CD4-positive, alpha-beta memory T cell (primary cell): Measurements from ENCODE around the gene SERPING1. TPM values are rescaled to one million over a fixed set of nuclear protein-coding genes. Genes with fewer than 3 reads are reported as not detected.

ENCODE experiments used
- CTCF ChIA-PET: fragments of 350-600 bp; sonication (Branson Sonifier 250); formaldehyde crosslinking; loops from one replicate; lab custom pipeline; 2021; ENCODE audit warnings: inconsistent platforms; ENCODE audit not compliant: partially characterized antibody; lab: Charles Lee
- POLR2A ChIA-PET: fragments of 350-600 bp; sonication (Branson Sonifier 250); formaldehyde crosslinking; loops from one replicate; lab custom pipeline; 2021; ENCODE audit not compliant: partially characterized antibody; lab: Charles Lee
- DNase-seq, 5 donors: peaks; one replicate each; pipeline versions ENCODE4 v3.0.0 to v3.0.0-alpha.2; 2020 to 2022; ENCODE audit warnings: mixed read lengths in 1 of 5
- H3K27ac ChIP-seq: one replicate; pipeline ENCODE4 v1.7.0; 2013; ENCODE audit warnings: low read depth, low read length
- H3K27me3 ChIP-seq: 2 replicates; pipeline ENCODE4 v1.7.0; 2013; ENCODE audit warnings: mild to moderate bottlenecking, low read length, moderate library complexity; ENCODE audit not compliant: insufficient read depth
- H3K36me3 ChIP-seq: 2 replicates; pipeline ENCODE4 v1.7.0; 2013; ENCODE audit warnings: mild to moderate bottlenecking, low read length, moderate library complexity; ENCODE audit not compliant: insufficient read depth
- H3K4me1 ChIP-seq: 2 replicates; pipeline ENCODE4 v1.7.0; 2013; ENCODE audit warnings: mild to moderate bottlenecking, low read length, moderate library complexity; ENCODE audit not compliant: insufficient read depth
- H3K4me3 ChIP-seq, 2 donors: one replicate each; pipeline ENCODE4 v1.7.0; 2013; ENCODE audit warnings: low read length in 2 of 2, mild to moderate bottlenecking in 1 of 2
- H3K9me3 ChIP-seq, 2 donors: one replicate each; pipeline ENCODE4 v1.7.0; 2013; ENCODE audit warnings: low read length in 2 of 2, control low read depth in 1 of 2; ENCODE audit not compliant: control insufficient read depth in 1 of 2
- H3K27ac Mint-ChIP-seq, 7 donors: one replicate each; pipeline ENCODE4 v1.8.0; 2020 to 2021; ENCODE audit warnings: mixed read lengths in 7 of 7, mild to moderate bottlenecking in 6 of 7, inconsistent platforms in 3 of 7, moderate library complexity in 3 of 7
- H3K27me3 Mint-ChIP-seq, 2 donors: one replicate each; pipeline ENCODE4 v1.8.0; 2020 to 2021; ENCODE audit warnings: mixed read lengths in 2 of 2
- H3K36me3 Mint-ChIP-seq, 2 donors: one replicate each; pipeline ENCODE4 v1.8.0; 2020 to 2021; ENCODE audit warnings: mixed read lengths in 2 of 2, inconsistent platforms in 1 of 2, mild to moderate bottlenecking in 1 of 2
- H3K4me1 Mint-ChIP-seq, 4 donors: one replicate each; pipeline ENCODE4 v1.8.0; 2020 to 2021; ENCODE audit warnings: mixed read lengths in 4 of 4, mild to moderate bottlenecking in 1 of 4
- H3K4me3 Mint-ChIP-seq, 8 donors: one replicate each; pipeline ENCODE4 v1.8.0; 2020 to 2021; ENCODE audit warnings: mixed read lengths in 8 of 8, mild to moderate bottlenecking in 7 of 8, moderate library complexity in 6 of 8, inconsistent platforms in 3 of 8
- H3K9me3 Mint-ChIP-seq, 8 donors: one replicate each; pipeline ENCODE4 v1.8.0; 2020 to 2021; ENCODE audit warnings: mixed read lengths in 8 of 8, mild to moderate bottlenecking in 5 of 8, inconsistent platforms in 3 of 8, moderate library complexity in 1 of 8
- intact Hi-C: fragments of 100-400 bp; cut with micrococcal nuclease; formaldehyde crosslinking; loops from one replicate; pipeline ENCODE4 v1.15.1; 2023
- polyA plus RNA-seq, 2 donors: library from polyadenylated mRNA; unstranded; fragments of 300-500 nt; fragmentation: Illumina TruSeq; gene quantifications; one replicate each; pipeline ENCODE4 v1.2.3, GENCODE V29; 2021
- total RNA-seq, 2 experiments: library from RNA; stranded (reverse); gene quantifications; one replicate each; pipeline ENCODE4 v1.2.3, GENCODE V29; 2021

The SERPING1 gene
- total and polyA plus RNA-seq, 4 experiments from 2014 or later, result not detected

DNA sequence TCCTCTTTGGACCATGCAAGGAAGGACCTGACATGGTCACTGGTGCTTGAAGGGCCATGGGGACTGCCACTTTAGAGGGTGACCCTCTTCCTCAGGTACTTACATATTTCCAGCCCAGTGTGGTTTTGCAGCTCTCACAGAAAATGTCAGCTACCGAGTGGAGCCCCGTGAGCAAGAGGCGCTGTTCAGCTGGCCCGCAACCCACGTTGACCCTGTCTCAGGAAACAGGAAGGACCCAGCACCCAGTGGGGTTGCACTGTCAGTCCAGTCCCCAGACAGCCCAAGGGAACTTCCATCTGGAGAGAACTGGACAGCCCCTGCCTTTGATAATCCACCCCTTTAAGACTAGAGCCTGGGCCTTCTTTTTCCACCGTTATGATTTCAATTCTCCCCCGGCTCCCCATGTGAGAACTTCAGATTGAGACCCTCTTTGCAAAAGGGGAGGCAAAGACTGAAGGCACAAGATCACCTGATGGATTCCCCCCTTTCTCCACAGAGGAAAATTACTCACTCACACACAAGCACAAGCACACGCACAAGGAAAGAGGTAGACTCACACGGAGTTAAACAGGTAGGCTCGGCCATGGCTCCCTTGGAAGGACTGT, 48.8 kb downstream of the SERPING1 start:
- peaks cover 0 to 2% of the 10 kb centered on the region in 2 donors for H3K36me3 Mint-ChIP-seq
- peaks cover 37% of the 10 kb centered on the region for H3K27me3 ChIP-seq
- H3K9me3 Mint-ChIP-seq, result no peaks in the 10 kb centered on the region
- H3K4me1 ChIP-seq, result peaks cover 22% of the 10 kb centered on the region
- intact Hi-C loops, result loop anchor here (10.0 kb wide), 1 partner anchor 879 kb away; no protein-coding TSS in a partner anchor
- H3K4me3 ChIP-seq, result no peak overlapping the region
- peak overlapping the region in 2 of 8 donors; percentile 2 to 61 for H3K4me3 Mint-ChIP-seq
- H3K27ac ChIP-seq, result no peak overlapping the region
- peaks cover 32 to 51% of the 10 kb centered on the region in 2 donors for H3K27me3 Mint-ChIP-seq
- no peak for DNase-seq
- H3K27ac Mint-ChIP-seq, result peak overlapping the region in 4 of 7 donors; percentile 11 to 70 (median 38)
- H3K36me3 ChIP-seq, result no peaks in the 10 kb centered on the region
- ChIA-PET POLR2A (no interaction called here), CTCF (interaction anchor here (1.1 to 3.8 kb wide), 5 partner anchors 12 to 189 kb away, joined by 3 to 16 read pairs (median 4); no protein-coding TSS in a partner anchor)
- no peaks in the 10 kb centered on the region for H3K9me3 ChIP-seq
- H3K4me1 Mint-ChIP-seq, result peaks cover 20 to 50% (median 29%) of the 10 kb centered on the region in 4 donors

- Histone ChIP-seq H3K4me3 (no peak overlapping the region), H3K4me1 (peaks cover 22% of the 10 kb centered on the region), H3K36me3 (no peaks in the 10 kb centered on the region), H3K9me3 (no peaks in the 10 kb centered on the region), H3K27me3 (peaks cover 37% of the 10 kb centered on the region), H3K27ac (no peak overlapping the region)
- CTCF ChIA-PET, result interaction anchor here (0.9 to 3.8 kb wide), 7 partner anchors 12 to 190 kb away, joined by 3 to 16 read pairs (median 4); no protein-coding TSS in a partner anchor
- no peak for DNase-seq
- Mint-ChIP-seq H3K27me3 (peaks cover 32 to 47% of the 10 kb centered on the region in 2 donors), H3K27ac (peak overlapping the region in 3 of 7 donors; percentile 11 to 78 (median 57)), H3K4me1 (peaks cover 20 to 51% (median 29%) of the 10 kb centered on the region in 4 donors), H3K4me3 (peak overlapping the region in 3 of 8 donors; percentile 2 to 61 (median 56)), H3K9me3 (no peaks in the 10 kb centered on the region), H3K36me3 (peaks cover 0 to 2% of the 10 kb centered on the region in 2 donors)
- intact Hi-C loops, result loop anchor here (10.0 kb wide), 1 partner anchor 878 kb away; no protein-coding TSS in a partner anchor
- POLR2A ChIA-PET, result no interaction called here
Observed at GRCh38 chr11:57646799-57647303, 49.4 kb downstream of the SERPING1 start.

DNA sequence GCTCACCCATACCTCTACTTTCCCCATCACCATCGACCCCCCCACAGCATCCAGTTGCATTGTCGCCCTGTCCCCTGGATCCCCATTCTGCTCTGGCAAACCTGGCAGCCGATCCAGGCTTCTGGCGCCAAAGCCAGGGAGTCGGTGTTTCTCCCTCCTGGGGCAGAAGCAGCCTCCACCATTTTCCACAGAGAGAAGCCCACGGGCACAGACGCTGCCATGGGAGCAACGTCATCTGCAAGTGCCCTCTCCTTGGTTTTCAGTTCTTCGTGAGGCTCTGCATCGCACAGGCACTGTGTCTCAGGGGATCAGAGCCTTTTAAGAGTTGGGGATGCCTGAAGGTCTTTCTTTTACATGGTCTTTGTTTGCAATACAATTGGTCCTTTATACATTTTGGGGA, 49.9 kb downstream of the SERPING1 start:
- peaks cover 37% of the 10 kb centered on the region for H3K27me3 ChIP-seq
- no peak for DNase-seq
- peaks cover 22% of the 10 kb centered on the region for H3K4me1 ChIP-seq
- intact Hi-C loops, result loop anchor here (10.0 kb wide), 1 partner anchor 877 kb away; no protein-coding TSS in a partner anchor
- no peak overlapping the region for H3K4me3 ChIP-seq
- Mint-ChIP-seq H3K4me3 (peak overlapping the region in 2 of 8 donors; percentile 56 to 94), H3K4me1 (peaks cover 20 to 51% (median 29%) of the 10 kb centered on the region in 4 donors), H3K27ac (peak overlapping the region in 4 of 7 donors; percentile 12 to 96 (median 58)), H3K36me3 (peaks cover 0 to 2% of the 10 kb centered on the region in 2 donors), H3K27me3 (peaks cover 32 to 47% of the 10 kb centered on the region in 2 donors), H3K9me3 (no peaks in the 10 kb centered on the region)
- no peak overlapping the region for H3K27ac ChIP-seq
- H3K36me3 ChIP-seq, result no peaks in the 10 kb centered on the region
- no peaks in the 10 kb centered on the region for H3K9me3 ChIP-seq
- CTCF ChIA-PET, result interaction anchor here (0.9 to 3.8 kb wide), 7 partner anchors 13 to 191 kb away, joined by 3 to 16 read pairs (median 4); no protein-coding TSS in a partner anchor
- POLR2A ChIA-PET, result no interaction called here

DNA sequence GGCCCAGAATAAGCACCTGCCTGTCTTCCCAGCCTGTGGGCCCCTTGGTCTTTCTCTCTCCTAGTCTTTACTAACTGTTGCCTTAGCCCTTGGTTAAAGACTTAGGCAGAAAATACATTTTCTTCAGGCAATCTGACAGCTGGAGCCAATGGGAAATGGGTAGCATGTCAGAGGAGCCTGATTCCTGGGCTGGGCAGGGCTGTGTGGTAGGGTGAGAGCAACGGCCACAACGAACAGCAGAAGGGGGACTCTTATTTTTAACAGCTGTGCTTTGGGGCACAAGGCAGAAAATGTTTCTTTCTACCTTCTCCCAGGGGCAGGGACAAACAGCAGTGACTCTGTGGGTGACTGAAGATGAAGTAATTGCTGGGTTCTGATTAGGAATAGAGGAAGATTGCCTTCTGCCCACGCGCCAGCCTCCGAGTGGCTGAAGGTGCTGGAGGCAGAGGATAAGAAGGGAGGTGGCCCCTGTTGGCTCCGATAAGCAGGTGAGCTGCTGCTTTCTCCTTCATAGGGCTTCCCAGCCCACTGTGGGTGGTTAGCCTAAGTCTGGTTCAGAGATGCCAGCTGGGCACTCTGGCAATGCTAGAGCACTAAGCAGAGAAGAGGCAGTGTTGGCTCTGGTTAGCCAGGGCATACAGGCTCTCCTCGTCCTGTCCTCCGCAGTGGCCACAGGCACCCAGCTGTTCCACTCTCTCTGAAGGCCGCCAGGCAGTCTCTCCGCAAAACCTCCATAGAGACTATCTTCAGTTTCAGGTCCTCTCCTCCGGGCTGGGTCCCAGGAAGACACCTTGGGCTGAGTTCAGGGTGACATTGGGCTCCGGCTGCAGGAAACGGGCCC, 50.7 kb downstream of the SERPING1 start:
- Mint-ChIP-seq H3K27me3 (peaks cover 32 to 46% of the 10 kb centered on the region in 2 donors), H3K36me3 (peaks cover 0 to 2% of the 10 kb centered on the region in 2 donors), H3K9me3 (no peaks in the 10 kb centered on the region), H3K4me3 (peak overlapping the region; percentile 83 to 94 (median 86)), H3K27ac (peak overlapping the region in 6 of 7 donors; percentile 82 to 99 (median 95)), H3K4me1 (peaks cover 20 to 57% (median 30%) of the 10 kb centered on the region in 4 donors)
- intact Hi-C loops, result loop anchor here (10.0 kb wide), 1 partner anchor 877 kb away; no protein-coding TSS in a partner anchor
- ChIA-PET CTCF (interaction anchor here (1.1 to 3.8 kb wide), 5 partner anchors 17 to 190 kb away, joined by 3 to 16 read pairs (median 5); partner anchors contain the start of gene UBE2L6), POLR2A (interaction anchor here (0.7 to 2.4 kb wide), 7 partner anchors 9 to 1494 kb away, joined by 3 to 14 read pairs (median 5); partner anchors contain the start of genes FAM111A, UBE2L6 and ZDHHC5)
- H3K36me3 ChIP-seq, result no peaks in the 10 kb centered on the region
- peaks cover 22% of the 10 kb centered on the region for H3K4me1 ChIP-seq
- peaks cover 37% of the 10 kb centered on the region for H3K27me3 ChIP-seq
- H3K9me3 ChIP-seq, result no peaks in the 10 kb centered on the region
- DNase-seq, result no peak
- no peak overlapping the region for H3K27ac ChIP-seq
- H3K4me3 ChIP-seq, result no peak overlapping the region

DNA sequence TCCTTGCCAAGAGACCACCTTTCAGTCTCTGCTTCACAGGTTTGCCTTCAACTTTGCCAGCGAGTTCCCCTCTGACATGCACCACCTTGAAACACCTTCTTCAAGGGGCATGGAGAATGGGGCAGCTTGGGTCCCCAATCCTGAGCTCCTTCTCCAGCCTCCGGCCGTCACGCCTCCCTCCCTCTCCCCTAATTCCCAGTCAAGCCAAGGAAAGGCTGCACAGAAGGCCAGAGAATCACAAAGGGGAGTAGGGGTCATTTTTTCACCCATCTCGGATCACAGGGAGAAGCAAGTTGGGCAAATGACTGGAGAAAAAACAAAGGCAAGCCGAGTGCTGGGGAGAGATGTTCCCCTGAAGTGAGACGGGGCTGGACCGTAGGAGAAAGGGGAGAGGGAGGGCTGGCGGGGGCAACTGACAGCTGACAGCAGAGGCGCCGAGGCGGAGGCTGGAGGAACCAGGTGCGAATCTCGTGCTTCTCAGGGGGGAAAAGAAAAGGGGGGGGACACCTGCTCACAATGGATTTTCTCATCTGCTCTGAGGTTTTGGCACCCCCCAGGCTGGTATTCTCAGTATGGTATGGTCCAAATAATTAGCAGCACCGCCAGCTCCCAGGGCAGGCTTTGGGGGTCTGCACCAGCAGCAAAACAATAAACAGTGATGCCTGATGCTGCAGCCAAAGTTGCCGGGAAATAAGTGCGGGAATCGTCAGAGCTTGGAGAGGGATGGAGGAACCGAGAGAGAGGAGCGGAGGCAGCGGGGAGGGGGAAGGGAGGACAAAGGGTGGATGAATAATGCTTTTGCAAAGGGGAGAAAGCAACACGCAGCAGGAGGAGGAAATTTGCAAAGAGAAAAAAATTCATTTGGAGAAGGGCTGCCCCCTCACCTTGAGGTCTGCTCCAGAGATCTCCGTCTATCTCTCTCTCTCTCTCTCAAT, 51.6 kb downstream of the SERPING1 start:
- no peaks in the 10 kb centered on the region for H3K36me3 ChIP-seq

More for the DNA sequence above, 51.6 kb downstream of the SERPING1 start:
- peaks cover 0 to 2% of the 10 kb centered on the region in 2 donors for H3K36me3 Mint-ChIP-seq
- DNase-seq, result peak in 1 of 5 donors; percentile 55
- ChIA-PET CTCF (interaction anchor here (0.7 to 3.8 kb wide), 8 partner anchors 8 to 191 kb away, joined by 3 to 16 read pairs (median 4); partner anchors contain the start of gene UBE2L6), POLR2A (interaction anchor here (0.7 to 2.4 kb wide), 9 partner anchors 8 to 1493 kb away, joined by 3 to 14 read pairs (median 5); partner anchors contain the start of genes FAM111A, SELENOH, UBE2L6 and ZDHHC5)
- peaks cover 37% of the 10 kb centered on the region for H3K27me3 ChIP-seq
- peaks cover 22% of the 10 kb centered on the region for H3K4me1 ChIP-seq
- no peaks in the 10 kb centered on the region for H3K9me3 ChIP-seq
- peaks cover 18 to 59% (median 31%) of the 10 kb centered on the region in 4 donors for H3K4me1 Mint-ChIP-seq
- H3K27ac ChIP-seq, result no peak overlapping the region
- intact Hi-C loops, result loop anchor here (1.0 to 10.0 kb wide), 2 partner anchors 8 to 876 kb away; partner anchors contain the start of gene CLP1
- peaks cover 29 to 46% of the 10 kb centered on the region in 2 donors for H3K27me3 Mint-ChIP-seq
- peak overlapping the region; percentile 92 to 99 (median 95) for H3K27ac Mint-ChIP-seq
- H3K4me3 ChIP-seq, result peak overlapping the region; percentile 37 to 55
- H3K9me3 Mint-ChIP-seq, result no peaks in the 10 kb centered on the region
- H3K4me3 Mint-ChIP-seq, result peak overlapping the region; percentile 83 to 94 (median 86)
